IPS-15b (cell line): Measurements from ENCODE around the gene GUCY2D.
A peak's percentile ranks its signal among the peaks of the same experiment; 100 is the strongest.

Experiments
- H3K27me3 ChIP-seq: one replicate; pipeline ENCODE4 v1.6.1; 2013; ENCODE audit warnings: low read length; ENCODE audit not compliant: control insufficient read depth, insufficient read depth
- H3K36me3 ChIP-seq: one replicate; pipeline ENCODE4 v1.6.1; 2013; ENCODE audit warnings: low read length; ENCODE audit not compliant: control insufficient read depth, insufficient read depth
- H3K4me1 ChIP-seq: one replicate; pipeline ENCODE4 v1.6.1; 2013; ENCODE audit warnings: mild to moderate bottlenecking, low read length; ENCODE audit not compliant: control insufficient read depth, insufficient read depth
- H3K4me3 ChIP-seq: one replicate; pipeline ENCODE4 v1.5.1; 2013; ENCODE audit warnings: low read depth, low read length
- H3K9ac ChIP-seq: one replicate; pipeline ENCODE4 v1.6.1; 2013; ENCODE audit warnings: low read depth, mild to moderate bottlenecking, low read length
- H3K9me3 ChIP-seq: one replicate; pipeline ENCODE4 v1.6.1; 2013; ENCODE audit warnings: mild to moderate bottlenecking, low read length; ENCODE audit not compliant: control insufficient read depth, insufficient read depth

GUCY2D gene

DNA sequence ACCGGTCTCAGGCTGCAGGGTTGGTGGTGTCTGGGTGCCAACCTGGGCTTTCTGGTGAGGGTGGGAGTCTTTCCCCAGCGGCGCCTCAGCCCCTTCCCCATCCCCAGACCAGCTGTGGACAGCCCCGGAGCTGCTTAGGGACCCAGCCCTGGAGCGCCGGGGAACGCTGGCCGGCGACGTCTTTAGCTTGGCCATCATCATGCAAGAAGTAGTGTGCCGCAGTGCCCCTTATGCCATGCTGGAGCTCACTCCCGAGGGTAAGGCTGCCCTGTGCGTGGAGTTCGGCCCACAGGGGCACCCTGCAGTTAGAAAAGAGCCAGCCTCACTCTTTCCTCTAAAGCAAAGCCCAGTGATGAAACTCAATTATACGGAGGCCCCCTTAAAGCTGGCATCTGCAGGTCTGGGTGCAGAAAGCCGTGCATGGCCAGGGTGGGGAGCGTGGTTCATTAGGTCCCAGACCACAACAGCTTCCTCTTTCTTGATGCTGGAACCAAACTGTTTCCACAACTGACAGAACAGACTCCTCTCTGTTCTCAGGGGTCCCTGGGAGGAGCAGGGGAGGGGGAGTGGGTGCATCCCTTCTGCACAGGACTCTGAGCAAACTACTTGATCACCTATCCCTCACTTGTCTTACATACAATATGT is 10.7 kb downstream of the GUCY2D start:
- H3K36me3 ChIP-seq: no peaks in the 10 kb centered on the region
- no peak overlapping the region for H3K9ac ChIP-seq
- H3K4me3 ChIP-seq: no peak overlapping the region
- H3K4me1 ChIP-seq: peaks cover 3% of the 10 kb centered on the region
- H3K27me3 ChIP-seq: peaks cover 33% of the 10 kb centered on the region
- no peaks in the 10 kb centered on the region for H3K9me3 ChIP-seq

DNA sequence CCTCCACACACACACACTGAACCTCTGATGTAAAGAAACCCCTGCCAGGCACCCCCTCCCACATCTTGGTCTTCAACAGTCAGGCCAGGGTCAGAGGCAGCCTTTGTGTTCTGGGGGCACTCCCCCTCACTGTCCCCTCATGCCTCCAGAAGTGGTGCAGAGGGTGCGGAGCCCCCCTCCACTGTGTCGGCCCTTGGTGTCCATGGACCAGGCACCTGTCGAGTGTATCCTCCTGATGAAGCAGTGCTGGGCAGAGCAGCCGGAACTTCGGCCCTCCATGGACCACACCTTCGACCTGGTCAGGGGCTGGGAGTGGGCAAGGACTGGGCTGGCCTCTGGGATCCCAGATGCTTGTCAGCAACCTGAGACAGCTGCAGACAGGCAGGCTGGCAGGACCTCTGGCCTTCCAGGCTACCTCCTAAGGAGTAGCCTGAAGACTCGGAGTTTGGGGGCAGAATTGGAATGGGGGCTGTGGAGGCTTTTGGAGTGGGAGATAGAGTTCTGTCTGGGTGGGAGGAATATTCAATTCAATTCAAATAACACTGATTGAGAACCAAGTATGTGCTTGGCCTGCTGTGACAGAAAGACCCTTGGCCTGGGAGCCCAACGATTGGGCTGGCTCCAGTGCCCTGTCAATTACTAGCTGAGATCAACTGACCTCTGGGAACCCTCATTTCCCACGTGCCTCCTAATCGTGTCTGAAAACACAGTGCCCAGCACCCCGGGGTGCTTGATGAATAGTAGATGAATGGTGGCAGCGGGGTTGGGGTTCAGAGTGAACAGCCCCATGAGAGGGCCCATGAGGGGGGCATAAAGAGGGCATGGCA is 11.5 kb downstream of the GUCY2D start:
- Histone ChIP-seq H3K9ac (no peak overlapping the region), H3K9me3 (no peaks in the 10 kb centered on the region), H3K36me3 (no peaks in the 10 kb centered on the region), H3K4me3 (no peak overlapping the region), H3K27me3 (peaks cover 33% of the 10 kb centered on the region), H3K4me1 (peaks cover 3% of the 10 kb centered on the region)

DNA sequence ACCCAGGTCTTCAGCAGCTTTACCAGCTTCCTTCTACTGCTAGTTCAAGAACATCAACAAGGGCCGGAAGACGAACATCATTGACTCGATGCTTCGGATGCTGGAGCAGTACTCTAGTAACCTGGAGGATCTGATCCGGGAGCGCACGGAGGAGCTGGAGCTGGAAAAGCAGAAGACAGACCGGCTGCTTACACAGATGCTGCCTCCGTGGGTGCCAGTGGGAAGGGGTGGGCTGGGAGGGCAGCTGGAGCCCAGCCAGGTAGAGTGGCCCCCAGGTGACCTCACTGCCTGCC is 12.1 kb downstream of the GUCY2D start:
- Histone ChIP-seq H3K4me3 (no peak overlapping the region), H3K9ac (no peak overlapping the region), H3K36me3 (no peaks in the 10 kb centered on the region), H3K27me3 (peaks cover 33% of the 10 kb centered on the region), H3K4me1 (peaks cover 3% of the 10 kb centered on the region), H3K9me3 (no peaks in the 10 kb centered on the region)

DNA sequence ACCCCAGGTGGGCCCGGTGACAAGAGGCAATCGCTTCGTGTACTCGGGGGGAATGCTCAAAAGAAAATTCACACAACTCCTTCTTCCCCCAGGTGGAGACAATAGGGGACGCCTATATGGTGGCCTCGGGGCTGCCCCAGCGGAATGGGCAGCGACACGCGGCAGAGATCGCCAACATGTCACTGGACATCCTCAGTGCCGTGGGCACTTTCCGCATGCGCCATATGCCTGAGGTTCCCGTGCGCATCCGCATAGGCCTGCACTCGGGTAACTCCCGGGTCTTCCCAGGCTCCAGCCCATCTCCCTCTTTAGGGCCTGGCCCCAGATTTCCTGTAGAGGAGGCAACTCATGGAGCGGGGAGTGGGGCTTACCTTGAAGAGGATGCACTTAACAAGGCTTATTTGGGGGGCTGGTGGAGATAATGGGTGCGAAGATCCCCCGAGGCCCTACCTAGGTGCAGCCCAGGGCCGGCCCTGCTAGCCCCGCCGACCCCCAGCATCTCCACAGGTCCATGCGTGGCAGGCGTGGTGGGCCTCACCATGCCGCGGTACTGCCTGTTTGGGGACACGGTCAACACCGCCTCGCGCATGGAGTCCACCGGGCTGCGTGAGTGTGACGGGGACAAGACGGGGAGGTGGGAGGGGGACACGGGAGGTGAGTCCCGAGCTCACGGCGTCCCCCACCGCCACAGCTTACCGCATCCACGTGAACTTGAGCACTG is 13.0 kb downstream of the GUCY2D start:
- H3K27me3 ChIP-seq: peaks cover 33% of the 10 kb centered on the region
- no peak overlapping the region for H3K9ac ChIP-seq
- no peaks in the 10 kb centered on the region for H3K36me3 ChIP-seq
- peak overlapping the region; percentile 85 for H3K4me3 ChIP-seq
- H3K9me3 ChIP-seq: no peaks in the 10 kb centered on the region
- H3K4me1 ChIP-seq: peaks cover 3% of the 10 kb centered on the region

DNA sequence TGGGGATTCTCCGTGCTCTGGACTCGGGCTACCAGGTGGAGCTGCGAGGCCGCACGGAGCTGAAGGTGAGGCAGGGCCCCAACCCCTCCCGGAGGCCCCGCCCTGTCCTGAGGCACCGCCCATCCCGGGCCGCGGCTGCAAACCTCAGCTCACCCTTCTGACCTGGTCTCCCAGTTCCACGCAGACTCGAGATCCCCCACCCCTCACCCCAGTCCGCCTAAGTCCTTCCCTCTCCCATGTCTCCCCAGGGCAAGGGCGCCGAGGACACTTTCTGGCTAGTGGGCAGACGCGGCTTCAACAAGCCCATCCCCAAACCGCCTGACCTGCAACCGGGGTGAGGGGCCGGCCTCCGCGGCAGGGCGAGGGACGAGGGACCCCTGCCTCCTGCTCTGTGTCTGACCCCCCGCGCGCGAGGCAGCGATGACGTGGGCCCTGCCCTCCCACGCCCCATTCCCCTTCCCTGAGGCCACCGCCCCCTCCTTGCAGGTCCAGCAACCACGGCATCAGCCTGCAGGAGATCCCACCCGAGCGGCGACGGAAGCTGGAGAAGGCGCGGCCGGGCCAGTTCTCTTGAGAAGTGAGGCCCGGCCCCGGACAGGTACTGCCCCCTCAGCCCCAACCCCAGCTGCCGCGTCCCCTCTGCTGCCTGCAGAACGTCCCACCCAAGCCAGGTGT is 13.7 kb downstream of the GUCY2D start:
- H3K4me3 ChIP-seq: peak overlapping the region; percentile 85

DNA sequence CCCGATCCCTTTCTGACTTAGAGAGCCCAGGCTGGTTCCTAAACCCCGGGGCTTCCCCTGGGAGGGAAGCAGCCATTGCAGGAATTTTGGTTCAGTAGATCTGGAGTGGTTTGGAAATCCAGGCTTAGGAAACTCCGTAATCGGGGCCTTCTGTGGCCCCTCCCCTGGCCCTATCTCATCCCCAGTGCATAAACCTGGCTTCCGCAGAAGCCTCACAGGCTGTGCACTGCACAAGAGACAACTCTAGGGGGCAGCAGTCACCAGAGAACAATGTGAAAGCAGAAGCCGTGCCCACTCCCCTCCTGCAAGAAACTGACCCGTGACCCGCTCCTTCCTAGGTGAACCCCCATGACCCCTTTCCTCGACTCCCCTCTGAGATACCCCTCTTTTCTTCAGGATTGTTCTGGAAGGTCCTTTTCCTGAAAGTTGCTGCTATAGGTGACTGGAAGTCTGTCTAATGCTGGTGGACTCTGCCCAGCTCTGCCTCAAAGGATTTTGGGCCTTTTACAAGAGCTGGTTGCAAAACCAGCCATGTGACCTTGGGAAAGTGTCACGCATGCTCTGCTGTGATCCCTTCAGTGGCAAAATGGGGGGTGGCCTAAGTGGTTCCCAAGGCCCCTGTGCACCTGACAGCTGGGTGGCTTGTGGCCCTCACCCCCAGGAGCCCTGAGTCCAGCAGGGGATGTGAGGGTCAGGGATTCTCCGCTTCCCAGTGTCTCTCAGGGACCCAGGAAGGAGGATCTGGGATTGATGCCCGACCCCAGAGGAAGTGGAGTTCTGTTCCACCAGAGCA is 14.4 kb downstream of the GUCY2D start:
- peaks cover 31% of the 10 kb centered on the region for H3K27me3 ChIP-seq
- peak overlapping the region; percentile 85 for H3K4me3 ChIP-seq
- no peak overlapping the region for H3K9ac ChIP-seq

More for the DNA sequence above, 13.7 kb downstream of the GUCY2D start:
- peaks cover 3% of the 10 kb centered on the region for H3K4me1 ChIP-seq
- H3K9me3 ChIP-seq: no peaks in the 10 kb centered on the region
- H3K27me3 ChIP-seq: peaks cover 33% of the 10 kb centered on the region
- no peaks in the 10 kb centered on the region for H3K36me3 ChIP-seq
- no peak overlapping the region for H3K9ac ChIP-seq

DNA sequence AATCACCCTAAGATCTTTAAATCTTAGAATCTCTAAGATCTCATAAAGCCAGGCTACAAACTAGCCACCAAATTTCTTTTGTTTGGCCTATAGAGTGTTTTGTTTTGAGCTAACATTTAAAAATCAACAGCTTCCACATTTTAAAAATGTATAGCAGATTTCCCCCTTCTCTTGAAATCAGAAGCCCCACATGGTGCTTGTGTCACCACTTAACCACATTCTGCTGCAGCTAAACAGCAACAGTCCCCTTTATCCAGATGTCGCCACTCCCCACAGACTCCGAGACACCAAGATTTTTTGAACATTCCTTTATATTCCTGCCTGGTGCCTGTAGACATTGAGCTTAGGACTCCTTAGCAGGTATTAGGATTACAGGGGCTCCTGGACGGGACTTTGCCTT is 16.0 kb downstream of the GUCY2D start:
- H3K36me3 ChIP-seq: no peaks in the 10 kb centered on the region
- peaks cover 27% of the 10 kb centered on the region for H3K27me3 ChIP-seq

More for the DNA sequence above, 14.4 kb downstream of the GUCY2D start:
- H3K4me1 ChIP-seq: peaks cover 3% of the 10 kb centered on the region
- no peaks in the 10 kb centered on the region for H3K36me3 ChIP-seq
- H3K9me3 ChIP-seq: no peaks in the 10 kb centered on the region

DNA sequence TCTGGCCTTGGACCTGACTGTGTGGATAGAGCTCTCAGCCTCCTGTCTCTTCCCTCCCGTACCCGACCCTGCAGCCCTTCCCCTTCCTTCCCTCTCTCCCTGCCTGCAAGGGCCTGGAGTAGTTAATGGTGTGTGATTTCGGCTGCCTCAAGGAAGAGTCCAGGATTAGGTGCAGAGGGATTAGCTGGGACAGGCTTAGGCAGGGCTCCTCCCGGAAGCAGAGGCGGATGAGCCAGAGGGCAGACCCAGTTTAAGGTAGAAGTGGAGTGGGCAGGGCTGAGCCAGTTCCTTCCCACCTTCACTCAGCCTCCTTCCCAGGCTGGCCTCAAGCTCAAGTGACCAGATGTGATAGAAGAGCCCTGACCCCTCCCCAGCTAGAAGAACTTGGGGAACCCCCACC is 16.8 kb downstream of the GUCY2D start:
- no peak overlapping the region for H3K9ac ChIP-seq
- no peaks in the 10 kb centered on the region for H3K36me3 ChIP-seq
- H3K4me1 ChIP-seq: peaks cover 5% of the 10 kb centered on the region
- no peaks in the 10 kb centered on the region for H3K9me3 ChIP-seq
- peaks cover 24% of the 10 kb centered on the region for H3K27me3 ChIP-seq
- no peak overlapping the region for H3K4me3 ChIP-seq

More for the DNA sequence above, 16.0 kb downstream of the GUCY2D start:
- Histone ChIP-seq H3K4me1 (peaks cover 3% of the 10 kb centered on the region), H3K9ac (no peak overlapping the region), H3K9me3 (no peaks in the 10 kb centered on the region), H3K4me3 (no peak overlapping the region)

DNA sequence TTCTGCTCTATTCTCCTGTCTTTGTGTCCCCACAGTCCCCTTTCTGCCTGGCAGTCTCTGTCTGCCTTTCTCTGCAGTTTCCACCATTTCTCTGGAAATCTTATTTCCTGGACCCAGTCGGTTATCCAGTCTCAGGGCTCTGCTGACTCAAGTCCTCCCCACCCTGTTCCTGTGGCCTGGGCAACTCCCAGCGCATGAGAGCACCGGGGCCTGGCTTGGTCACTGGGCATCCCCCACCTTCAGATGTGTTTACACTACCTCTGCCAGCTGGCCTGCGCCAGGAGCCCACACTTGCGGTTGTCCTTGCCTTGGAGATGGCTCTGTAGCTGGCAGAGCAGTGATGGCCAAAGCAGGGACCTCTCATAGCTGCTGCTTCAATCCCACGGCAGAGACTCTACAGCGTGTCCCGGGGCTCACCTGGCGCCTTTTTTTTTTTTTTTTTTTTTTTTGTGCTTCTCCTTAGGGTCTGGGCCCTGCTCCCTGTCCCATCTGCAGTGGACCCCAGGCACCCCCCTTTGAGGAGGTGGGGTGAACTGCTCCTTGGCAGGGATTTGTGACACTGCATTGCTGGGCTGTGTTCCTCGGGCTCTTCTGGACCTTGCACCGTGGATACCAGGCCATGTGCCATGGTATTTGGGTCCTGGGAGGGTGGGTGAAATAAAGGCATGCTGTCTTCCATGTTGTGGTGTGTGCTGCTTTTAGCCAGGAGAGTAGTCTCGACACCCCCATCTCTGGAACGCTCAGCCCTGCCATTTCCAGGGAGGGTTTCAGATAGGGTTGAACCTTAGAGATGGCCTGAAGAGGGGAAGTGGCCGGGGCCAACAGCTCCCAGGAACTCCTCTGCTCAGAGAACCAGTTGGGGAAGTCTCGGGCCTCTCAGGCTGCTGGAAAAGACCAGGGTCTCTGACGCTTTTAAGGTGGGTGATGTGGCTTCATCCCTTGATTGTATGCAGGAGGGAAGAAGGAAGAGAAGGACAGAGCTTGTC is 17.5 kb downstream of the GUCY2D start:
- no peaks in the 10 kb centered on the region for H3K9me3 ChIP-seq
- no peak overlapping the region for H3K9ac ChIP-seq
- no peaks in the 10 kb centered on the region for H3K36me3 ChIP-seq
- no peak overlapping the region for H3K4me3 ChIP-seq
- H3K4me1 ChIP-seq: peaks cover 5% of the 10 kb centered on the region
- H3K27me3 ChIP-seq: peaks cover 16% of the 10 kb centered on the region

DNA sequence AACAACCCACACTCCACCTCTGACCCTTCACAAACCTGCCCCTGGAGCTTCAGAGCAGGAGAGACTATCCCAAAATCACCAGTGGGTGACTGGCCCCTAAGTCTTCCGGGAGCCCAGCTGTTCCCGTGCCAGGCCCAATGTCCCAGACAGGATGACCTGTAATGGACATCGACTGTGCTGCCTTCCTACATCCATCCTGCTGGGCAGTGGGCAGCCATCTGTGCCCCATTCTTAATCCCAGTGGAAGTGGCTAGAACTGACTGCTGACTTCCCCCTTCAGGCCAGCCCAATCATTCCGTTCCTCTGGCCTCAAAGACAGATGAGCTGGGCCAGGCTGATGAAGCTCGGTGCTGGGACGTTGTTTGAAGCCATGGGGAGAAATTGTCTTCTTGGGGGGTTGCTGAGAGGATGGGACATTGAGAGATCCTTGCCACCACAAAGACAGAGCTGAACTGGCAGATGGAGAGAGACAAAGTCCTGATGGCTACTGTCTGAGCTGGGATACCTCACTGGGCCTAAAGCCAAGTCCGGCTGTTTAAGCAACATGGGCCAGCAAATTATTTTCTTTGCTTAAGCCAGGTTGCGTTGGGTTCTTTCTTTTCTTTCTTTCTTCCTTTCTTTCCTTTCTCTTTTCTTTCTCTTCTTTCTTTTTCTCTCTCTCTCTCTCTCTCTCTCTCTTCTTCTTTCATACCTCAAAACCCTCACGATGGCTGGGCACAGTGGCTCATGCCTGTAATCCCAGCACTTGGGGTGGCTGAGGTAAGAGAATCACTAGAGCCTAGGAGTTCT is 18.6 kb downstream of the GUCY2D start:
- Histone ChIP-seq H3K9ac (no peak overlapping the region), H3K27me3 (peaks cover 5% of the 10 kb centered on the region), H3K4me1 (peaks cover 5% of the 10 kb centered on the region), H3K4me3 (no peak overlapping the region), H3K36me3 (no peaks in the 10 kb centered on the region), H3K9me3 (no peaks in the 10 kb centered on the region)
